GM19455 (cell line): ENCODE results near the gene DCAF6.
A peak's percentile ranks its signal among the peaks of the same experiment; 100 is the strongest.
"Not testable (repeated sequence)": the region's sequence is repeated elsewhere in the genome, so short reads cannot be mapped to it uniquely, and the experiment has no call there.

Source experiments
- ATAC-seq: cut with Tn5 transposase; IDR thresholded peaks from one replicate; pipeline ENCODE4 v1.9.1; 2021; ENCODE audit not compliant: unreplicated experiment

DCAF6 gene

GRCh38 chr1:168009322-168009721 lies 72.8 kb downstream of the DCAF6 start:
- no peak for ATAC-seq

- no peak for ATAC-seq
Measured at GRCh38 chr1:168019407-168019806, 82.9 kb downstream of the DCAF6 start.

- ATAC-seq: no peak
Measured at GRCh38 chr1:168031198-168031597, 94.7 kb downstream of the DCAF6 start.

GRCh38 chr1:168031627-168032026 lies 95.1 kb downstream of the DCAF6 start:
- no peak for ATAC-seq

- no peak for ATAC-seq
Measured at GRCh38 chr1:168032029-168032428, 95.5 kb downstream of the DCAF6 start.

GRCh38 chr1:168035345-168035744 lies 98.9 kb downstream of the DCAF6 start:
- ATAC-seq: no peak

- no peak for ATAC-seq
Measured at GRCh38 chr1:168042362-168042761, 105.9 kb downstream of the DCAF6 start.

GRCh38 chr1:168045311-168045710 lies 108.8 kb downstream of the DCAF6 start:
- ATAC-seq: no peak

GRCh38 chr1:168050307-168050706 lies 113.8 kb downstream of the DCAF6 start:
- no peak for ATAC-seq

GRCh38 chr1:168050880-168051279 lies 114.4 kb downstream of the DCAF6 start:
- ATAC-seq: no peak

GRCh38 chr1:168053681-168054080 lies 117.2 kb downstream of the DCAF6 start:
- ATAC-seq: no peak

GRCh38 chr1:168054117-168054516 lies 117.6 kb downstream of the DCAF6 start:
- ATAC-seq: no peak

GRCh38 chr1:168056152-168056551 lies 119.7 kb downstream of the DCAF6 start:
- not testable (repeated sequence) for ATAC-seq

GRCh38 chr1:168057355-168057754 lies 120.9 kb downstream of the DCAF6 start:
- ATAC-seq: no peak

GRCh38 chr1:168057921-168058320 lies 121.4 kb downstream of the DCAF6 start:
- ATAC-seq: no peak

GRCh38 chr1:168064216-168064615 lies 127.7 kb downstream of the DCAF6 start:
- no peak for ATAC-seq

- no peak for ATAC-seq
Measured at GRCh38 chr1:168065506-168065905, 129.0 kb downstream of the DCAF6 start.

- no peak for ATAC-seq
Measured at GRCh38 chr1:168069384-168069783, 132.9 kb downstream of the DCAF6 start.

GRCh38 chr1:168079761-168080160 lies 143.3 kb downstream of the DCAF6 start:
- no peak for ATAC-seq

GRCh38 chr1:168081373-168082007 lies 145.0 kb downstream of the DCAF6 start:
- no peak for ATAC-seq

GRCh38 chr1:168082008-168082876 lies 145.8 kb downstream of the DCAF6 start:
- ATAC-seq: peak; percentile 88
